ENCODE data around the gene SCAF1. TPM values are rescaled to one million over a fixed set of nuclear protein-coding genes. Genes with fewer than 3 reads are reported as not detected.

SCAF1 gene
- total RNA-seq, 2 experiments from 2014 or later: 48.1 to 59.9 TPM

- POLR2A ChIA-PET: interaction anchor here (0.5 to 1.4 kb wide), 6 partner anchors 24 to 496 kb away, joined by 3 to 5 read pairs (median 3); no protein-coding TSS in a partner anchor
- H3K4me3 Mint-ChIP-seq: peak within 1 kb of the TSS; percentile 93
- peaks cover 7% of the 10 kb centered on the region for H3K27me3 Mint-ChIP-seq
- H3K4me1 Mint-ChIP-seq: peaks cover 53% of the 10 kb centered on the region
- peak; percentile 100 for DNase-seq
- CTCF ChIA-PET: interaction anchor here (0.6 to 1.5 kb wide), 16 partner anchors 9 to 196 kb away, joined by 3 to 7 read pairs (median 3); partner anchors contain the start of genes NOSIP and PRMT1
- H3K36me3 Mint-ChIP-seq (ENCODE audit: low read depth): peaks cover 3% of the 10 kb centered on the region
- no peaks in the 10 kb centered on the region for H3K9me3 Mint-ChIP-seq
- H3K27ac Mint-ChIP-seq: peak within 1 kb of the TSS; percentile 99
Observed at GRCh38 chr19:49640113-49640898, 1.7 kb upstream of the SCAF1 start, which contains the start of gene RRAS. RRAS (minus strand) TSS chr19:49640143; CDS start chr19:49640098, 45 bp downstream.

- H3K36me3 Mint-ChIP-seq (ENCODE audit: low read depth): peaks cover 20% of the 10 kb centered on the region
Observed at GRCh38 chr19:49642492-49643035, 555 bp downstream of the SCAF1 start.

GRCh38 chr19:49643466-49643865 is 1.5 kb downstream of the SCAF1 start:
- Mint-ChIP-seq H3K36me3 (ENCODE audit: low read depth) (peaks cover 20% of the 10 kb centered on the region), H3K4me1 (peaks cover 48% of the 10 kb centered on the region), H3K4me3 (peak overlapping the region; percentile 93), H3K9me3 (no peaks in the 10 kb centered on the region), H3K27me3 (peaks cover 5% of the 10 kb centered on the region), H3K27ac (peak overlapping the region; percentile 81)
- POLR2A ChIA-PET: interaction anchor here (0.6 kb wide), 1 partner anchor 21 kb away, joined by 3 read pairs; no protein-coding TSS in a partner anchor
- CTCF ChIA-PET: interaction anchor here (1.1 to 2.7 kb wide), 7 partner anchors 9 to 115 kb away, joined by 3 to 12 read pairs (median 4); partner anchors contain the start of gene PRMT1
- DNase-seq: no peak

More at GRCh38 chr19:49642492-49643035, 555 bp downstream of the SCAF1 start:
- ChIA-PET POLR2A (no interaction called here), CTCF (interaction anchor here (1.2 to 2.7 kb wide), 7 partner anchors 10 to 116 kb away, joined by 3 to 12 read pairs (median 4); partner anchors contain the start of gene PRMT1)
- Mint-ChIP-seq H3K27ac (peak overlapping the region; percentile 99), H3K4me1 (peaks cover 55% of the 10 kb centered on the region), H3K9me3 (no peaks in the 10 kb centered on the region), H3K27me3 (peaks cover 7% of the 10 kb centered on the region), H3K4me3 (peak overlapping the region; percentile 93)
- DNase-seq: no peak

- H3K4me1 Mint-ChIP-seq: peaks cover 34% of the 10 kb centered on the region
- DNase-seq: no peak
- H3K36me3 Mint-ChIP-seq (ENCODE audit: low read depth): peaks cover 20% of the 10 kb centered on the region
- POLR2A ChIA-PET: no interaction called here
- H3K27ac Mint-ChIP-seq: peak overlapping the region; percentile 54
- no peaks in the 10 kb centered on the region for H3K9me3 Mint-ChIP-seq
- CTCF ChIA-PET: interaction anchor here (0.6 kb wide), 1 partner anchor 114 kb away, joined by 3 read pairs; no protein-coding TSS in a partner anchor
- H3K27me3 Mint-ChIP-seq: no peaks in the 10 kb centered on the region
- no peak overlapping the region for H3K4me3 Mint-ChIP-seq
Observed at GRCh38 chr19:49645592-49645991, 3.6 kb downstream of the SCAF1 start.

- POLR2A ChIA-PET: no interaction called here
- peaks cover 22% of the 10 kb centered on the region for H3K36me3 Mint-ChIP-seq (ENCODE audit: low read depth)
- peaks cover 30% of the 10 kb centered on the region for H3K4me1 Mint-ChIP-seq
Observed at GRCh38 chr19:49645995-49646394, 4.0 kb downstream of the SCAF1 start.

GRCh38 chr19:49646586-49646985 is 4.6 kb downstream of the SCAF1 start:
- POLR2A ChIA-PET: no interaction called here
- CTCF ChIA-PET: interaction anchor here (0.9 to 1.3 kb wide), 2 partner anchors 26 to 34 kb away, joined by 3 read pairs; no protein-coding TSS in a partner anchor

More at GRCh38 chr19:49645995-49646394, 4.0 kb downstream of the SCAF1 start:
- CTCF ChIA-PET: interaction anchor here (0.9 to 1.3 kb wide), 2 partner anchors 27 to 35 kb away, joined by 3 read pairs; no protein-coding TSS in a partner anchor
- no peaks in the 10 kb centered on the region for H3K9me3 Mint-ChIP-seq
- no peak for DNase-seq
- H3K4me3 Mint-ChIP-seq: no peak overlapping the region
- H3K27me3 Mint-ChIP-seq: no peaks in the 10 kb centered on the region
- no peak overlapping the region for H3K27ac Mint-ChIP-seq

GRCh38 chr19:49651029-49651819 is 9.2 kb downstream of the SCAF1 start:
- Mint-ChIP-seq H3K36me3 (ENCODE audit: low read depth) (peaks cover 20% of the 10 kb centered on the region), H3K9me3 (no peaks in the 10 kb centered on the region), H3K27ac (no peak overlapping the region), H3K4me1 (no peaks in the 10 kb centered on the region), H3K27me3 (no peaks in the 10 kb centered on the region), H3K4me3 (no peak overlapping the region)
- ChIA-PET CTCF (no interaction called here), POLR2A (no interaction called here)
- DNase-seq: no peak

More at GRCh38 chr19:49646586-49646985, 4.6 kb downstream of the SCAF1 start:
- H3K27ac Mint-ChIP-seq: no peak overlapping the region
- DNase-seq: no peak
- H3K9me3 Mint-ChIP-seq: no peaks in the 10 kb centered on the region
- H3K4me1 Mint-ChIP-seq: peaks cover 28% of the 10 kb centered on the region
- peaks cover 22% of the 10 kb centered on the region for H3K36me3 Mint-ChIP-seq (ENCODE audit: low read depth)
- no peak overlapping the region for H3K4me3 Mint-ChIP-seq
- no peaks in the 10 kb centered on the region for H3K27me3 Mint-ChIP-seq

- H3K4me1 Mint-ChIP-seq: no peaks in the 10 kb centered on the region
- CTCF ChIA-PET: no interaction called here
- POLR2A ChIA-PET: no interaction called here
- no peak overlapping the region for H3K4me3 Mint-ChIP-seq
- H3K27me3 Mint-ChIP-seq: no peaks in the 10 kb centered on the region
- DNase-seq: no peak
- H3K36me3 Mint-ChIP-seq (ENCODE audit: low read depth): peaks cover 22% of the 10 kb centered on the region
- H3K27ac Mint-ChIP-seq: no peak overlapping the region
- H3K9me3 Mint-ChIP-seq: no peaks in the 10 kb centered on the region
Observed at GRCh38 chr19:49651820-49652550, 10.0 kb downstream of the SCAF1 start.

- H3K27me3 Mint-ChIP-seq: no peaks in the 10 kb centered on the region
- DNase-seq: no peak
- H3K9me3 Mint-ChIP-seq: no peaks in the 10 kb centered on the region
- H3K4me3 Mint-ChIP-seq: no peak overlapping the region
- H3K27ac Mint-ChIP-seq: no peak overlapping the region
- CTCF ChIA-PET: interaction anchor here (0.7 kb wide), 1 partner anchor 10 kb away, joined by 4 read pairs; no protein-coding TSS in a partner anchor
- H3K36me3 Mint-ChIP-seq (ENCODE audit: low read depth): peaks cover 23% of the 10 kb centered on the region
- H3K4me1 Mint-ChIP-seq: no peaks in the 10 kb centered on the region
- POLR2A ChIA-PET: no interaction called here
Observed at GRCh38 chr19:49652551-49653465, 10.8 kb downstream of the SCAF1 start.

- no peak for DNase-seq
- Mint-ChIP-seq H3K27ac (no peak overlapping the region), H3K4me3 (no peak overlapping the region), H3K27me3 (no peaks in the 10 kb centered on the region), H3K9me3 (no peaks in the 10 kb centered on the region), H3K36me3 (ENCODE audit: low read depth) (peaks cover 23% of the 10 kb centered on the region), H3K4me1 (no peaks in the 10 kb centered on the region)
- POLR2A ChIA-PET: no interaction called here
- CTCF ChIA-PET: interaction anchor here (0.6 kb wide), 1 partner anchor 132 kb away, joined by 3 read pairs; no protein-coding TSS in a partner anchor
Observed at GRCh38 chr19:49653466-49653806, 11.4 kb downstream of the SCAF1 start.

- Mint-ChIP-seq H3K36me3 (ENCODE audit: low read depth) (peaks cover 29% of the 10 kb centered on the region), H3K4me3 (no peak overlapping the region), H3K27me3 (no peaks in the 10 kb centered on the region), H3K4me1 (no peaks in the 10 kb centered on the region), H3K9me3 (no peaks in the 10 kb centered on the region), H3K27ac (no peak overlapping the region)
- POLR2A ChIA-PET: no interaction called here
- no peak for DNase-seq
- CTCF ChIA-PET: interaction anchor here (2.7 kb wide), 1 partner anchor 12 kb away, joined by 11 read pairs; the partner anchor contains the start of gene SCAF1
Observed at GRCh38 chr19:49654581-49654980, 12.6 kb downstream of the SCAF1 start.
